Activated CD4-positive, CD25-positive, alpha-beta regulatory T cell treated with anti-CD3 and anti-CD28 coated beads, Interleukin-2, amount 50 U/mL, for 16 hours (primary cell): ENCODE measurements around the gene TRPC4.
"Not testable (repeated sequence)": the region's sequence is repeated elsewhere in the genome, so short reads cannot be mapped to it uniquely, and the experiment has no call there.

Experiments
- DNase-seq: peaks from one replicate; pipeline ENCODE4 v3.0.0-alpha.2; 2020; ENCODE audit warnings: low read depth, low spot score

The TRPC4 gene

DNA sequence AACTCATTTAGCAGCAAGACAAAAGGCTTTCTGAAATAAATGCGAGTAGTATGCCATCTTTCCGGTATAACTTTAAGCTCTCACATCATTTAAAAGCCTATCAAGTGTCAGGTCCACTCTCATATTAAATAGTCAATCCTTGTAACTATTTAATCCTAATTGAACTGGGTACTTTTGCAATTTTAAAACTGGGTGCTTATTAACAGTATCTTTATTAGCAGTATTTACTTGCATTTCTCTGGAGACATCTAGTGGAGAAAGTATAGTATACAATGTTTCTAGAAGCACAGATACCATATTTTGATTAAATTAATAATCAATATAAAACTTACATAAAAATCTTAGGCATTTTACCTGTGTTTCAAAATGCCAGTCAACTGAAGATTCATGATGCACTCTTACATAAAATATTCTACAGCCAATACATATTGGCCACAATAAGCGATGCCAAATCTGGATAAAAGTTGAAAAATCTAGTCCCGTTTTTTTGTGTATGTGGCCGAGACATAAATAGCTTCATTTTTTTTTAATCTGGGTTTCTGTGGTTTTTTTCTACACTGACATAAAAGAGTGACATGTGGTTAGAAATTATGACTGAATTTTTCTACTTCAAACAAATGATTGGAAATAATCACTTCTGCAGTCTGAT lies 266.7 kb downstream of the TRPC4 start:
- no peak for DNase-seq

DNA sequence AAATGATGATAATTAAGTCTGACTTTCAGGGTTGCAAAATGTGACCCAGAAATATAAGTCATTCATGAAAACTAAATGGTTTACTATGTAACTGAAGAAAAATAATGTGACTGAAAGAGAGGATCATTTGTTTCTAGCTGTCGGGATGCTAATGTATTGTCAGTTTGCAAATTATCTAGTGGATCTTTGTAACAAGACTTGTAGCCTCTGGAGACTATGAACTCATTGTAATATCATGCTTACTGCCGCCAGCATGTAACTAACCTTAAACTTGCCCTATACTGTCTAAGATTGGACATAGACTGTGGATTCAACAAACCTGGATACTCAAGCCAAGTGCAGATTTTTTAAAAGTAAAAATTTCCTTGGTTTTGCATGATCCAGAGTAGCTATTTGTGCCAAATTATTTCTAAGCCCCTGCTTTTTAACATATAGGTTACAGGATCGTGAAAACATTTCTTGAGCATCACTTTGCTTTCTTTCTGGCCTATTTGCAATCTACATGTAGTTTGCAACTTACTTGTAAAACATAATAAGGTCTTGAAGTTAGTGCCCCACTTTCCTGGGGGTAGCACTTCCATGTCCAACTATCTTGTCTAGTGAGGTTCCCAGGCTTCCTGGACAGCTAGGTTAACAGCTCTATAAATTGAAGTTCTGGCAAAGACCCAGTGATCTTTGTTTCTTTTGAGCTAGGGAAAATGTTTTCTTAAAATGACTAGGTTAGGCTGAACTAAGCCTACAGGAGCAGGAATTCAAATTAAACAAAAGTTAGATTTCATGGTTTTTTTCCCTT lies 267.7 kb downstream of the TRPC4 start:
- no peak for DNase-seq

DNA sequence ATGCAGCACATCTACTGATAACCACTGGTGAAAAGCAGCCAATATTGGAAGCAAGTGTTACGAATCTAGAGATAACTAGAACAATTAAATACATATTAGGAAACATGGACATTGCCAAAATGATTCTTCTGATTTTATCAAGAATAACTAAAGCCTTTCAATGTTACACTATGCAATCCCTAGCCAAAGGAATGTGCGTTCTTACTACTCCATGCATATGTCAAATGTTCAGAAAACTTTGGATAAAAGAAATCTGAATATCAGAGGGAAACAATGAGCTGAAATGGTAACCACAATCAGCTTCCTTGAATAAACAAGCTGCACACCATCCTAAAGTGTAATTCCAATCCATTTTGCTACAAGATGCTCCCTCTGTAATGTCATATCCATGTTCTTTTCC lies 270.1 kb downstream of the TRPC4 start:
- DNase-seq: no peak

DNA sequence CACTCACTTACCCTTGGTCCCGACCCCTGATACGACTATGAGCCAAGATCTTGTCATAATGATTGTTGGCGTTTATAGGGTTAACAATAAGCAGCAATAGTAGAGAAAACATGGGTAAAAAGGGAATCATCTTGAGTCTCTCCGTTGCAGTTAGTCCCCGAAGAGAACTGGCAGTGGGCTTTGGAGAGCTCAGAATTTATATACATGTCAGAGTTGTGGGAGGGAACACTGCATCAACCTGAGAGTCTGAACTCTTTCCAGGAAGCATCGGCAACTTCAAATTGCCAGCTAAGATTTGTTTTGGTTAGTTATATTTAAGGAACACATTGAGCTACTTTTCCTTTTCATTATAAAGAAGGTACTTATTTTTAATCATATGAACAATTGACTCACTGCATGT lies 271.0 kb downstream of the TRPC4 start, which contains the start of gene POSTN:
Gene POSTN, minus strand, starts transcription at position 172 of the 400 bp plus-strand sequence. Its CDS starts 42 bp downstream, at position 130.
- no peak for DNase-seq

DNA sequence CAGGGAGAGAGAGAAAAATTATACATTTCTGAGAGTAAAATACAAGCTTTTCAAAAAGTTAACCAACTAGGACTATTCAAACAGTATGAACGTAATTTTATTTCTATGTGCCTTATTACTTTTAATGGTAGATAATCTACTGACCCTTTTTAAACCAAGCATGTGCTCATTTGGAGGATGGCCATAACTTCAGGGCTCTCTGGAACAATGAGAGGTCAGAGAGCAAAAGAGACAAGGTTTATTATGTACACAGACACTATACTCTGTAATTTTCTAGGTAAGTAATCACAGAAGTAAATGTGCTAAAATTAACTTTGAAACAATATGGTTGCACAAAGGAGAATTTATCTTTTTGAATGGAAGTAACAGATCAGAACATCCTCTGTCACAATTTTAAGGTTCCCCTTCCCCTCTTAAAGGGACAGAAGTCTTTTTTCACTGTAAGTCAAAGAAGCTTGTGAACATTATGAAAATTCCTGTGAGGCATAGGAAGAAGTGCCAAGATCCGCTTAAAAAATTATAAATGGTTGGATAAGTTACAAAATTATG lies 272.0 kb downstream of the TRPC4 start:
- DNase-seq: no peak

DNA sequence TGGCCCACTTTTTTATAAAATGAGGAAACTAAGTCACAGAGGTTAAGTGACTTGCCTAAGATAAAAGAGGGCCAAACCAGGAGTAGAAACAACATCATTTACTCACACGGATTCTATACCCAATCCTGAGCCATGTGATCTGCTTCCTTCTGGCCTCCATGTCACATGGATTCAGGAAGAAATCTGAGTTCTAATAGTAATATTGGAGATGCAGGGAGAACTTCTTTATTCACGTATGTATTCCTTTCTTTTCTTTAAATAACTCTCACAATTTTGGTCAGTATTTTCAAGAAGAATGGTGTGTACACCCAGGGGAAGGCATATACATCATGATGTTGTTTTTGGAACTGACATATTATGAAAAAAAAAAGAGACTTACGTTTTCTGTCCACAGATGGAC lies 272.8 kb downstream of the TRPC4 start:
- no peak for DNase-seq

DNA sequence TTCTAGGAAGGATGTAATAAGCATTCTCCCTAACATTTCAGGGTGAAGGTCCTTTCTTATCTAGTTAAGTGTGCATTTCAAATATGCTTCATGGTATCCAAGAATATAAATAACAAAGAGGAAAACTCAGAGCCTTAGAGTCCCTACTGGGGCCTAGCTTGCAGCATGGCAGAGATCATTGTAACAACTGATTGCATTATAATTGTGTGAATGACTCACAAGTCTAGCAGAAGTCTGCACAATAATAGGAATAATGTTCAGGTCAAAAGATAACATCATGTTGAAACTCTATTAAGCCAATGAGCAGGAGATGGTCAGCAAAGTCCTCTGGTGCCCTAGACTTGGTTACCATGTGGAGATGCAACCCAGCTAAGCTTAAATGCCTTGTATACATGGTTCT lies 274.4 kb downstream of the TRPC4 start:
- DNase-seq: no peak

DNA sequence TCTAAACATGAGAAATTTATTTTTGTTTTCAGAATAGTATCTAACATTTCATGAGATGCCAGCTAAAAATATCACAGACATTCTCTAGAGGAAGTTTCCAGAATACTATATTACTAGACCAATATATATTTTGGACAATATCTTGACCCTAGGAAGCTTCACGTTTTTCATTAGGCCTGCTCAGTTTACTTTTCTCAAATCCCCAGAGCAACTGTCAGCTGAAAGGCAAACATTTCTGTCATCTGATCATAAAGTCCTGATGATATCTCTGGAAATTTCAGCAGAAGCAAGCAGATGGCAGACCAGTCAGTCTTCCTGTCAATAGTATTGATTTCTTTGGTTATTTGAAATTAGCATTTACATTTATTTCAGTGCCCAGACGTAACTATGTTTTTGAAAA lies 275.0 kb downstream of the TRPC4 start:
- DNase-seq: no peak

DNA sequence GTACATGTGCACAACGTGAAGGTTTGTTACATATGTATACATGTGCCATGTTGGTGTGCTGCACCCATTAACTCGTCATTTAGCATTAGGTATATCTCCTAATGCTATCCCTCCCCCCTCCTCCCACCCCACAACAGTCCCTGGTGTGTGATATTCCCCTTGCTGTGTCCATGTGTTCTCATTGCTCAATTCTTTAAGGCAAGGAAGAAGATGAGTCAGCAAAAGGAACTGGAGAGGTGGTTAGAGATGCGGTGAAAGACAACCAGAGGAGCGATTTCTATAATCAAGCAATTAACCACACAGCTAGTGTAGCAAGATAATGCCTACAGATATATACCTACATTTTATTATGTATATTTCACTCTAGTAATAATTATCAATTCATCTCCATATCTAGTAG lies 280.2 kb downstream of the TRPC4 start:
- DNase-seq: not testable (repeated sequence)

DNA sequence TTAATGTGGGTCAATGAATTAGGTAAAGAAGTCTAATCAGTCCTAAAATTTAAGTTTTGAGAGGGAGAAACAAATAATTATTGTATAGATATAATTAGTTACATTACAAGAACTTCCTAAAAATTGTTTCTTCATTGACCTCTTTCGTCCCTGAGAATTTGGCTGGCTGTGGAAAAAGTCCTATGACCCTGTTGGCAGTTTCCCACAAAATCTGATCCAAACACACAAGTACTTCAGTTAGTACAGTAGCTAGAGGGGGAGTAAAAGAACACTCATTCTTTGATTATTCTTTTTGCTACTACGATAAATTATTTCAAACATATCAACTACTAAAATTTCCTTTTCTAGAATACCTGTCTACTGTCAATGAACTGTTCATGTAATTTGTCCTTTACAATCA lies 282.3 kb downstream of the TRPC4 start:
- DNase-seq: no peak
